NCI-H1694 (cell line): Measurements from ENCODE around the gene RNF167.

Source experiments
- DNase-seq: peaks from one replicate; lab custom pipeline; 2025; lab: John Stamatoyannopoulos, UW

Gene RNF167

GRCh38 chr17:4980644-4981216, 40.7 kb downstream of the RNF167 start:
- peak; percentile 91 for DNase-seq

GRCh38 chr17:4982305-4982704, 42.2 kb downstream of the RNF167 start:
- no peak for DNase-seq

GRCh38 chr17:4986403-4986802, 46.3 kb downstream of the RNF167 start:
- no peak for DNase-seq

- peak; percentile 48 for DNase-seq
These were observed 47.1 kb downstream of the RNF167 start, which contains the start of gene CAMTA2 for GRCh38 chr17:4986951-4987766. TSS of gene CAMTA2 (minus strand) at chr17:4987675. CDS start at chr17:4986222, 1,453 bp downstream.

GRCh38 chr17:4987767-4988567, 47.9 kb downstream of the RNF167 start:
- no peak for DNase-seq

- DNase-seq = no peak
These were observed 54.1 kb downstream of the RNF167 start for GRCh38 chr17:4994081-4994595.
